Upper lobe of left lung (tissue), 6 donors: Measurements from ENCODE around the gene PCDHGA6. TPM values are rescaled to one million over a fixed set of nuclear protein-coding genes. Genes with fewer than 3 reads are reported as not detected.
A peak's percentile ranks its signal among the peaks of the same experiment; 100 is the strongest.
"Not testable (repeated sequence)": the region's sequence is repeated elsewhere in the genome, so short reads cannot be mapped to it uniquely, and the experiment has no call there.

ENCODE experiments used
- ATAC-seq, 2 donors: fragments of 200-7000 bp; cut with Tn5 transposase; one replicate each; pipeline ENCODE4 v1.9.1; 2022; ENCODE audit warnings: mild to moderate bottlenecking in 2 of 2, moderate library complexity in 2 of 2; ENCODE audit not compliant: low FRiP score in 2 of 2
- DNase-seq, 2 donors: peaks; one replicate each; pipeline ENCODE4 v3.0.0-alpha.2; 2019 to 2020
- H3K27ac ChIP-seq, 4 donors: fragments of 200-600 bp; sonication (generic); one replicate each; pipeline ENCODE4 v1.5.1; 2016 to 2019
- H3K27me3 ChIP-seq, 4 donors: fragments of 200-600 bp; sonication (generic); one replicate each; pipeline ENCODE4 v1.5.1; 2017 to 2019
- H3K36me3 ChIP-seq, 4 donors: fragments of 200-600 bp; sonication (generic); one replicate each; pipeline ENCODE4 v1.5.1; 2016 to 2019
- H3K4me1 ChIP-seq, 4 donors: fragments of 200-600 bp; sonication (generic); one replicate each; pipeline ENCODE4 v1.5.1; 2018 to 2019
- H3K4me3 ChIP-seq, 4 donors: fragments of 200-600 bp; sonication (generic); one replicate each; pipeline ENCODE4 v1.5.1; 2017 to 2019; ENCODE audit warnings: mild to moderate bottlenecking in 2 of 4, moderate library complexity in 1 of 4
- H3K9me3 ChIP-seq, 4 donors: fragments of 200-600 bp; sonication (generic); one replicate each; pipeline ENCODE4 v1.5.1; 2018 to 2019
- EP300 ChIP-seq, 4 donors: sonication (generic); formaldehyde crosslinking; IDR thresholded peaks; one replicate each; pipeline ENCODE4 v1.5.1; 2017; ENCODE audit warnings: antibody characterized with exemption in 4 of 4, control low read depth in 2 of 4
- POLR2A ChIP-seq, 4 donors: fragments of 450-650 bp; IDR thresholded peaks; one replicate each; pipeline ENCODE4 v1.5.1; 2016 to 2017; ENCODE audit warnings: antibody characterized with exemption in 4 of 4, mild to moderate bottlenecking in 2 of 4
- POLR2AphosphoS5 ChIP-seq, 2 donors: sonication (generic); formaldehyde crosslinking; IDR thresholded peaks; one replicate each; pipeline ENCODE4 v1.5.1; 2017; ENCODE audit warnings: antibody characterized with exemption in 2 of 2
- WGBS, 2 donors: methylation state at CpG; one replicate each; pipeline ENCODE4 v1.1.5; 2017 to 2018; 5-methylcytosine and 5-hydroxymethylcytosine counted together
- total RNA-seq, 6 donors: library from RNA; depleted of rRNA in 4 of 6; stranded (reverse); fragments of >200 nt in 4 of 6; gene quantifications; one replicate each; pipeline versions ENCODE4 v1.1.0 to v1.2.1, GENCODE V29; 2016 to 2021
- TF ChIP-seq, protein P1 (sequence below), 6 experiments: fragments of 450-650 bp in 4 of 6; fragments of 200-600 bp in 2 of 6; sonication (generic) in 2 of 6; IDR thresholded peaks; one replicate each; pipeline ENCODE4 v1.5.1; 2016 to 2019; ENCODE audit warnings: antibody characterized with exemption in 6 of 6
- donor health status: DM: no; HTN: no; CAD: no; lungs with moderate emphysema.
- donor health status: DM: no; HTN: yes; CAD: no; lungs with severe emphysema.

The PCDHGA6 gene
- total RNA-seq, 6 donors from 2014 or later: 1.7 to 7.3 (median 3.6) TPM

GRCh38 chr5:141413540-141414069 lies 39.9 kb downstream of the PCDHGA6 start:
- peaks cover 45 to 86% (median 73%) of the 10 kb centered on the region in 4 donors for H3K9me3 ChIP-seq

DNA sequence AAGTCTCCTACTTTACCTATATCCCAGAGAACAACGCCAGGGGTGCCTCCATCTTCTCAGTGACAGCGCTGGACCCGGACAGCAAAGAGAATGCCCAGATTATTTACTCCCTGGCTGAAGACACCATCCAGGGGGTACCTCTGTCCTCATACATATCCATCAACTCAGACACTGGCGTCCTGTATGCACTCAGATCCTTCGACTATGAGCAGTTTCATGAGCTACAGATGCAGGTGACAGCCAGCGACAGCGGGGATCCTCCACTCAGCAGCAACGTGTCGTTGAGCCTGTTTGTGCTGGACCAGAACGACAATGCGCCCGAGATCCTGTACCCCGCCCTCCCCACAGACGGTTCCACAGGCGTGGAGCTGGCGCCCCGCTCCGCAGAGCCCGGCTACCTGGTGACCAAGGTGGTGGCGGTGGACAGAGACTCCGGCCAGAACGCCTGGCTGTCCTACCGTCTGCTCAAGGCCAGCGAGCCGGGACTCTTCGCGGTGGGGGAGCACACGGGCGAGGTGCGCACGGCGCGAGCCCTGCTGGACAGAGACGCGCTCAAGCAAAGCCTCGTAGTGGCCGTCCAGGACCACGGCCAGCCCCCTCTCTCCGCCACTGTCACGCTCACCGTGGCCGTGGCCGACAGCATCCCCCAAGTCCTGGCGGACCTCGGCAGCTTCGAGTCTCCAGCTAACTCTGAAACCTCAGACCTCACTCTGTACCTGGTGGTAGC lies 41.0 kb downstream of the PCDHGA6 start:
- H3K9me3 ChIP-seq: peaks cover 45 to 86% (median 74%) of the 10 kb centered on the region in 4 donors
- peaks cover 0 to 11% (median 1%) of the 10 kb centered on the region in 4 donors for H3K4me1 ChIP-seq
- H3K36me3 ChIP-seq, ATAC-seq, H3K27ac ChIP-seq, H3K4me3 ChIP-seq, H3K27me3 ChIP-seq: not testable (repeated sequence)
- DNase-seq: peak in 1 of 2 donors; percentile 70
- WGBS, 2 donors: 14 to 16% methylated on average over 3 to 10 of the region's 46 CpGs

More at GRCh38 chr5:141413540-141414069, 39.9 kb downstream of the PCDHGA6 start:
- Histone ChIP-seq H3K4me3 (peak overlapping the region in 3 of 4 donors; percentile 27 to 47 (median 45)), H3K27ac (no peak overlapping the region), H3K27me3 (no peaks in the 10 kb centered on the region), H3K36me3 (no peaks in the 10 kb centered on the region), H3K4me1 (peaks cover 0 to 8% (median 1%) of the 10 kb centered on the region in 4 donors)
- DNase-seq (no peak), ATAC-seq (peak in 1 of 2 donors; percentile 12)
- 21 to 25% methylated on average over 25 of the region's 25 CpGs for WGBS, 2 donors
- TF ChIP-seq, protein P1, sequence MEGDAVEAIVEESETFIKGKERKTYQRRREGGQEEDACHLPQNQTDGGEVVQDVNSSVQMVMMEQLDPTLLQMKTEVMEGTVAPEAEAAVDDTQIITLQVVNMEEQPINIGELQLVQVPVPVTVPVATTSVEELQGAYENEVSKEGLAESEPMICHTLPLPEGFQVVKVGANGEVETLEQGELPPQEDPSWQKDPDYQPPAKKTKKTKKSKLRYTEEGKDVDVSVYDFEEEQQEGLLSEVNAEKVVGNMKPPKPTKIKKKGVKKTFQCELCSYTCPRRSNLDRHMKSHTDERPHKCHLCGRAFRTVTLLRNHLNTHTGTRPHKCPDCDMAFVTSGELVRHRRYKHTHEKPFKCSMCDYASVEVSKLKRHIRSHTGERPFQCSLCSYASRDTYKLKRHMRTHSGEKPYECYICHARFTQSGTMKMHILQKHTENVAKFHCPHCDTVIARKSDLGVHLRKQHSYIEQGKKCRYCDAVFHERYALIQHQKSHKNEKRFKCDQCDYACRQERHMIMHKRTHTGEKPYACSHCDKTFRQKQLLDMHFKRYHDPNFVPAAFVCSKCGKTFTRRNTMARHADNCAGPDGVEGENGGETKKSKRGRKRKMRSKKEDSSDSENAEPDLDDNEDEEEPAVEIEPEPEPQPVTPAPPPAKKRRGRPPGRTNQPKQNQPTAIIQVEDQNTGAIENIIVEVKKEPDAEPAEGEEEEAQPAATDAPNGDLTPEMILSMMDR (IDR thresholded peaks at IDR 0.05): no peak
- TF ChIP-seq POLR2AphosphoS5 (IDR thresholded peaks at IDR 0.05) (no peak), POLR2A (IDR thresholded peaks at IDR 0.05) (no peak)

GRCh38 chr5:141415275-141415618 lies 41.6 kb downstream of the PCDHGA6 start:
- not testable (repeated sequence) for H3K4me3 ChIP-seq, H3K27me3 ChIP-seq, DNase-seq, H3K27ac ChIP-seq, ATAC-seq, H3K36me3 ChIP-seq
- Histone ChIP-seq H3K4me1 (peaks cover 0 to 11% (median 1%) of the 10 kb centered on the region in 4 donors), H3K9me3 (peaks cover 44 to 86% (median 74%) of the 10 kb centered on the region in 4 donors)
- WGBS, 2 donors: 19 to 21% methylated on average over 17 to 24 of the region's 24 CpGs

GRCh38 chr5:141417494-141418172 lies 43.9 kb downstream of the PCDHGA6 start, which contains the start of gene PCDHGB7:
TSS of gene PCDHGB7 (plus strand) at chr5:141417677. CDS start at chr5:141417860, 183 bp downstream.
- Histone ChIP-seq H3K4me3 (peak within 1 kb of the TSS; percentile 16 to 52 (median 44)), H3K9me3 (peaks cover 55 to 92% (median 82%) of the 10 kb centered on the region in 4 donors), H3K4me1 (peaks cover 0 to 21% (median 1%) of the 10 kb centered on the region in 4 donors), H3K27ac (peak within 1 kb of the TSS in 2 of 4 donors; percentile 60 to 77)
- peak; percentile 78 to 92 for DNase-seq
- WGBS, 2 donors: 10 to 13% methylated on average over 36 to 47 of the region's 47 CpGs
- not testable (repeated sequence) for H3K36me3 ChIP-seq, H3K27me3 ChIP-seq
- TF ChIP-seq, protein P1 (IDR thresholded peaks at IDR 0.05): peak; percentile 50 to 66 (median 60)
- peak; percentile 87 to 91 for ATAC-seq

GRCh38 chr5:141419074-141419880 lies 45.6 kb downstream of the PCDHGA6 start:
- H3K4me1 ChIP-seq: peaks cover 0 to 17% (median 1%) of the 10 kb centered on the region in 4 donors
- no peak overlapping the region for H3K27ac ChIP-seq
- no peaks in the 10 kb centered on the region for H3K36me3 ChIP-seq
- peaks cover 59 to 93% (median 79%) of the 10 kb centered on the region in 4 donors for H3K9me3 ChIP-seq
- DNase-seq (peak in 1 of 2 donors; percentile 78), ATAC-seq (no peak)
- H3K27me3 ChIP-seq: no peaks in the 10 kb centered on the region
- 39 to 45% methylated on average over 17 to 55 of the region's 74 CpGs for WGBS, 2 donors
- TF ChIP-seq, protein P1 (IDR thresholded peaks at IDR 0.05): no peak
- no peak for TF ChIP-seq POLR2A (IDR thresholded peaks at IDR 0.05)
- TF ChIP-seq EP300 (IDR thresholded peaks at IDR 0.05): no peak
- no peak for TF ChIP-seq POLR2AphosphoS5 (IDR thresholded peaks at IDR 0.05)
- H3K4me3 ChIP-seq: no peak overlapping the region
